HG02981 (cell line): ENCODE data around the gene PRKG1.

Experiments used
- ATAC-seq: cut with Tn5 transposase; IDR thresholded peaks from one replicate; pipeline ENCODE4 v1.9.1; 2021; ENCODE audit warnings: mild to moderate bottlenecking, moderate library complexity; ENCODE audit not compliant: unreplicated experiment

Gene PRKG1

GRCh38 chr10:51074238-51075028 is at the start of gene PRKG1:
Gene PRKG1, plus strand, starts transcription at chr10:51074487.
- no peak for ATAC-seq

GRCh38 chr10:51028420-51028819 is 45.9 kb upstream of the PRKG1 start:
- no peak for ATAC-seq

- ATAC-seq = no peak
Observed at GRCh38 chr10:51029172-51029641, 45.1 kb upstream of the PRKG1 start.

GRCh38 chr10:51030480-51030879 is 43.8 kb upstream of the PRKG1 start:
- no peak for ATAC-seq

- no peak for ATAC-seq
Observed at GRCh38 chr10:51031950-51032349, 42.3 kb upstream of the PRKG1 start.

GRCh38 chr10:51034769-51035168 is 39.5 kb upstream of the PRKG1 start:
- no peak for ATAC-seq

- no peak for ATAC-seq
Observed at GRCh38 chr10:51035344-51035743, 38.9 kb upstream of the PRKG1 start.

- ATAC-seq = no peak
Observed at GRCh38 chr10:51045871-51046270, 28.4 kb upstream of the PRKG1 start.

- ATAC-seq = no peak
Observed at GRCh38 chr10:51046654-51047053, 27.6 kb upstream of the PRKG1 start.

GRCh38 chr10:51047857-51048256 is 26.4 kb upstream of the PRKG1 start:
- no peak for ATAC-seq

- ATAC-seq = no peak
Observed at GRCh38 chr10:51048792-51049191, 25.5 kb upstream of the PRKG1 start.

- no peak for ATAC-seq
Observed at GRCh38 chr10:51052163-51052562, 22.1 kb upstream of the PRKG1 start.

- no peak for ATAC-seq
Observed at GRCh38 chr10:51057925-51058324, 16.4 kb upstream of the PRKG1 start.

- ATAC-seq = no peak
Observed at GRCh38 chr10:51063166-51063565, 11.1 kb upstream of the PRKG1 start.

- ATAC-seq = peak; percentile 44
Observed at GRCh38 chr10:51063659-51064535, 10.4 kb upstream of the PRKG1 start.

GRCh38 chr10:51066231-51066630 is 8.1 kb upstream of the PRKG1 start:
- ATAC-seq = no peak

GRCh38 chr10:51072210-51072609 is 2.1 kb upstream of the PRKG1 start:
- ATAC-seq = no peak

- ATAC-seq = no peak
Observed at GRCh38 chr10:51072921-51073434, 1.3 kb upstream of the PRKG1 start.

- no peak for ATAC-seq
Observed at GRCh38 chr10:51073453-51074237, 642 bp upstream of the PRKG1 start.

GRCh38 chr10:51075043-51075872 is 971 bp downstream of the PRKG1 start:
- no peak for ATAC-seq
